Measurements from ENCODE around the gene THSD4. TPM values are rescaled to one million over a fixed set of nuclear protein-coding genes. Genes with fewer than 3 reads are reported as not detected.

The THSD4 gene
- total and polyA plus RNA-seq, 2 of the 8 experiments (the other 6 are each of a cell fraction or from before 2014, with no cell fraction given), result 2.5 to 6.2 TPM

DNA sequence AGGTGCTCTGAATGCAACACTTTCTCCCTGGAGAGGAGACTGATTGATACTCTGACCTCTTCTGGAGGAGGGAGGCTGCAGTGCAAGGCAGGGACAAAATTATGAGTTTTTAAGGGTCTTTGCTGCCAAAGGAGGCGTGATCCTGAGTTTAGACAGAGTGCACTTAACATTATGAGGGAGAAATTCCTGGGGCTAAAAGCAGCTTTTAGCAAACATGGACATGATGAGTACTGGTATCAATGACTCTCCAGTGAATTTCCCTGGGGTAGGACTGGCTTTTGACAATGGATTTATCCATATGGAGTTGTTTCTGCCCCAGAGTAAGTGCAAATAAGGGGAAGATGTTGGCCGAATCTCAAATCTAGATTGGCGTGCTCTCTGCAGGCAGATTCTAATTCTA, 133.1 kb downstream of the THSD4 start (continued):
- TF ChIP-seq, protein P1, sequence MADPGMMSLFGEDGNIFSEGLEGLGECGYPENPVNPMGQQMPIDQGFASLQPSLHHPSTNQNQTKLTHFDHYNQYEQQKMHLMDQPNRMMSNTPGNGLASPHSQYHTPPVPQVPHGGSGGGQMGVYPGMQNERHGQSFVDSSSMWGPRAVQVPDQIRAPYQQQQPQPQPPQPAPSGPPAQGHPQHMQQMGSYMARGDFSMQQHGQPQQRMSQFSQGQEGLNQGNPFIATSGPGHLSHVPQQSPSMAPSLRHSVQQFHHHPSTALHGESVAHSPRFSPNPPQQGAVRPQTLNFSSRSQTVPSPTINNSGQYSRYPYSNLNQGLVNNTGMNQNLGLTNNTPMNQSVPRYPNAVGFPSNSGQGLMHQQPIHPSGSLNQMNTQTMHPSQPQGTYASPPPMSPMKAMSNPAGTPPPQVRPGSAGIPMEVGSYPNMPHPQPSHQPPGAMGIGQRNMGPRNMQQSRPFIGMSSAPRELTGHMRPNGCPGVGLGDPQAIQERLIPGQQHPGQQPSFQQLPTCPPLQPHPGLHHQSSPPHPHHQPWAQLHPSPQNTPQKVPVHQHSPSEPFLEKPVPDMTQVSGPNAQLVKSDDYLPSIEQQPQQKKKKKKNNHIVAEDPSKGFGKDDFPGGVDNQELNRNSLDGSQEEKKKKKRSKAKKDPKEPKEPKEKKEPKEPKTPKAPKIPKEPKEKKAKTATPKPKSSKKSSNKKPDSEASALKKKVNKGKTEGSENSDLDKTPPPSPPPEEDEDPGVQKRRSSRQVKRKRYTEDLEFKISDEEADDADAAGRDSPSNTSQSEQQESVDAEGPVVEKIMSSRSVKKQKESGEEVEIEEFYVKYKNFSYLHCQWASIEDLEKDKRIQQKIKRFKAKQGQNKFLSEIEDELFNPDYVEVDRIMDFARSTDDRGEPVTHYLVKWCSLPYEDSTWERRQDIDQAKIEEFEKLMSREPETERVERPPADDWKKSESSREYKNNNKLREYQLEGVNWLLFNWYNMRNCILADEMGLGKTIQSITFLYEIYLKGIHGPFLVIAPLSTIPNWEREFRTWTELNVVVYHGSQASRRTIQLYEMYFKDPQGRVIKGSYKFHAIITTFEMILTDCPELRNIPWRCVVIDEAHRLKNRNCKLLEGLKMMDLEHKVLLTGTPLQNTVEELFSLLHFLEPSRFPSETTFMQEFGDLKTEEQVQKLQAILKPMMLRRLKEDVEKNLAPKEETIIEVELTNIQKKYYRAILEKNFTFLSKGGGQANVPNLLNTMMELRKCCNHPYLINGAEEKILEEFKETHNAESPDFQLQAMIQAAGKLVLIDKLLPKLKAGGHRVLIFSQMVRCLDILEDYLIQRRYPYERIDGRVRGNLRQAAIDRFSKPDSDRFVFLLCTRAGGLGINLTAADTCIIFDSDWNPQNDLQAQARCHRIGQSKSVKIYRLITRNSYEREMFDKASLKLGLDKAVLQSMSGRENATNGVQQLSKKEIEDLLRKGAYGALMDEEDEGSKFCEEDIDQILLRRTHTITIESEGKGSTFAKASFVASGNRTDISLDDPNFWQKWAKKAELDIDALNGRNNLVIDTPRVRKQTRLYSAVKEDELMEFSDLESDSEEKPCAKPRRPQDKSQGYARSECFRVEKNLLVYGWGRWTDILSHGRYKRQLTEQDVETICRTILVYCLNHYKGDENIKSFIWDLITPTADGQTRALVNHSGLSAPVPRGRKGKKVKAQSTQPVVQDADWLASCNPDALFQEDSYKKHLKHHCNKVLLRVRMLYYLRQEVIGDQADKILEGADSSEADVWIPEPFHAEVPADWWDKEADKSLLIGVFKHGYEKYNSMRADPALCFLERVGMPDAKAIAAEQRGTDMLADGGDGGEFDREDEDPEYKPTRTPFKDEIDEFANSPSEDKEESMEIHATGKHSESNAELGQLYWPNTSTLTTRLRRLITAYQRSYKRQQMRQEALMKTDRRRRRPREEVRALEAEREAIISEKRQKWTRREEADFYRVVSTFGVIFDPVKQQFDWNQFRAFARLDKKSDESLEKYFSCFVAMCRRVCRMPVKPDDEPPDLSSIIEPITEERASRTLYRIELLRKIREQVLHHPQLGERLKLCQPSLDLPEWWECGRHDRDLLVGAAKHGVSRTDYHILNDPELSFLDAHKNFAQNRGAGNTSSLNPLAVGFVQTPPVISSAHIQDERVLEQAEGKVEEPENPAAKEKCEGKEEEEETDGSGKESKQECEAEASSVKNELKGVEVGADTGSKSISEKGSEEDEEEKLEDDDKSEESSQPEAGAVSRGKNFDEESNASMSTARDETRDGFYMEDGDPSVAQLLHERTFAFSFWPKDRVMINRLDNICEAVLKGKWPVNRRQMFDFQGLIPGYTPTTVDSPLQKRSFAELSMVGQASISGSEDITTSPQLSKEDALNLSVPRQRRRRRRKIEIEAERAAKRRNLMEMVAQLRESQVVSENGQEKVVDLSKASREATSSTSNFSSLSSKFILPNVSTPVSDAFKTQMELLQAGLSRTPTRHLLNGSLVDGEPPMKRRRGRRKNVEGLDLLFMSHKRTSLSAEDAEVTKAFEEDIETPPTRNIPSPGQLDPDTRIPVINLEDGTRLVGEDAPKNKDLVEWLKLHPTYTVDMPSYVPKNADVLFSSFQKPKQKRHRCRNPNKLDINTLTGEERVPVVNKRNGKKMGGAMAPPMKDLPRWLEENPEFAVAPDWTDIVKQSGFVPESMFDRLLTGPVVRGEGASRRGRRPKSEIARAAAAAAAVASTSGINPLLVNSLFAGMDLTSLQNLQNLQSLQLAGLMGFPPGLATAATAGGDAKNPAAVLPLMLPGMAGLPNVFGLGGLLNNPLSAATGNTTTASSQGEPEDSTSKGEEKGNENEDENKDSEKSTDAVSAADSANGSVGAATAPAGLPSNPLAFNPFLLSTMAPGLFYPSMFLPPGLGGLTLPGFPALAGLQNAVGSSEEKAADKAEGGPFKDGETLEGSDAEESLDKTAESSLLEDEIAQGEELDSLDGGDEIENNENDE (IDR thresholded peaks at IDR 0.05; ENCODE audit: insufficient replicate concordance, low read length), result no peak
- TF ChIP-seq GTF2F1 (IDR thresholded peaks at IDR 0.05; ENCODE audit: borderline replicate concordance, low read depth, low read length) (no peak), CTBP2 (IDR thresholded peaks at IDR 0.05; ENCODE audit: borderline replicate concordance, insufficient read depth, insufficient read length, low read length) (no peak), TAF7 (optimal IDR thresholded peaks at IDR 0.05; ENCODE audit: borderline replicate concordance, low read depth, low read length) (no peak), CREB1 (IDR thresholded peaks at IDR 0.05) (no peak), FOSL1 (IDR thresholded peaks at IDR 0.05; ENCODE audit: insufficient read depth, low read depth, low read length) (no peak), POLR2A (IDR thresholded peaks at IDR 0.05; ENCODE audit: control extremely low read depth in 1 of 2, low read depth in 2 of 2, low read length in 2 of 2) (no peak), EP300 (IDR thresholded peaks at IDR 0.05; ENCODE audit: borderline replicate concordance in 1 of 2, low read depth in 2 of 2, low read length in 2 of 2) (no peak), SRF (IDR thresholded peaks at IDR 0.05; ENCODE audit: low read depth, low read length) (no peak), KDM4A (IDR thresholded peaks at IDR 0.05; ENCODE audit: low read depth, low read length, severe bottlenecking) (no peak)

All from H1 (cell line).